ENCODE data around the gene AGRN. TPM values are rescaled to one million over a fixed set of nuclear protein-coding genes. Genes with fewer than 3 reads are reported as not detected.

AGRN gene
- total and polyA plus RNA-seq, 2 of the 4 experiments (the other 2 are of a cell fraction): 8.1 to 115 TPM

GRCh38 chr1:1082776-1083415 lies 63.0 kb downstream of the AGRN start:
- 91% methylated on average over 36 of the region's 40 CpGs; no CpG with 5 or more reads in 1 of the 2 experiments for WGBS, 2 experiments (ENCODE audit: extremely low coverage in 2 of 2, insufficient read length in 1 of 2)
- no peak overlapping the region for H3K4me3 ChIP-seq (ENCODE audit: insufficient read depth, low read depth, low read length)
- no peak overlapping the region for H2BK20ac ChIP-seq (ENCODE audit: low read depth, low read length)
- peaks cover 4% of the 10 kb centered on the region for H3K36me3 ChIP-seq (ENCODE audit: control insufficient read depth, insufficient read depth, low read length)
- DNase-seq (no peak), ATAC-seq (ENCODE audit: low read depth) (no peak)
- intact Hi-C loops (cut with micrococcal nuclease): no loop called here
- no peak overlapping the region for H2BK15ac ChIP-seq (ENCODE audit: low read depth, low read length)
- H2AK5ac ChIP-seq (ENCODE audit: low read depth, low read length): no peak overlapping the region
- H2BK5ac ChIP-seq (ENCODE audit: low read depth, low read length, poor library complexity, severe bottlenecking): no peak overlapping the region
- in situ Hi-C loops (cut with MboI; ENCODE audit: low sequenced_read_pairs): no loop called here
- H3K27ac ChIP-seq (ENCODE audit: insufficient read depth, low read length): no peak overlapping the region
- H2BK120ac ChIP-seq (ENCODE audit: low read depth, low read length): no peak overlapping the region
- dilution Hi-C loops (cut with HindIII; ENCODE audit: low sequenced_read_pairs, unreplicated experiment): no loop called here
- H3K9me1 ChIP-seq (ENCODE audit: insufficient read depth, low read length): no peaks in the 10 kb centered on the region
- POLR2A ChIA-PET (ENCODE audit: unreplicated experiment): no interaction called here
- H4K20me1 ChIP-seq (ENCODE audit: insufficient read depth, low read length): peaks cover 3% of the 10 kb centered on the region
- no peak overlapping the region for H3K9ac ChIP-seq (ENCODE audit: low read depth, low read length)
- no peaks in the 10 kb centered on the region for H3K9me3 ChIP-seq (ENCODE audit: control insufficient read depth, insufficient read depth, low read length)
- no peak overlapping the region for H4K91ac ChIP-seq (ENCODE audit: insufficient read depth, low read depth, low read length)
- H2AFZ ChIP-seq (replicated peaks; ENCODE audit: low read length, poor library complexity): no peak overlapping the region
- BruUV-seq (replicated peaks): no TSS peak
- no peak overlapping the region for H3K4me2 ChIP-seq (ENCODE audit: low read depth, low read length)
- no peak overlapping the region for H3K4ac ChIP-seq (ENCODE audit: low read depth, low read length)
- no peaks in the 10 kb centered on the region for H3K79me1 ChIP-seq (ENCODE audit: low read depth in 1 of 2, low read length in 2 of 2)
- no peaks in the 10 kb centered on the region for H3K27me3 ChIP-seq (ENCODE audit: control insufficient read depth, insufficient read depth, low read length)
- peaks cover 11% of the 10 kb centered on the region for H3K4me1 ChIP-seq (ENCODE audit: control insufficient read depth, insufficient read depth, low read length)
- TF ChIP-seq FOS (IDR thresholded peaks at IDR 0.05; ENCODE audit: low read depth, low read length) (no peak), CEBPB (IDR thresholded peaks at IDR 0.05; ENCODE audit: low read depth, low read length) (no peak), RAD21 (IDR thresholded peaks at IDR 0.05; ENCODE audit: low read length) (no peak)
- no peak overlapping the region for H3K18ac ChIP-seq (ENCODE audit: low read depth, low read length)
- CTCF ChIA-PET: no interaction called here
- H2AK9ac ChIP-seq (replicated peaks; ENCODE audit: low read depth, low read length, poor library complexity): no peak overlapping the region
- no peak overlapping the region for H4K8ac ChIP-seq (ENCODE audit: low read depth in 2 of 2, low read length in 2 of 2)
- H4K5ac ChIP-seq (ENCODE audit: low read depth, low read length): no peak overlapping the region
- H3K14ac ChIP-seq (replicated peaks; ENCODE audit: low read depth, low read length): no peak overlapping the region
- no peak overlapping the region for H3K23ac ChIP-seq (ENCODE audit: low read depth, low read length)
- no peak overlapping the region for H3K56ac ChIP-seq (ENCODE audit: extremely low read depth, insufficient read depth, low read length)

Data from IMR-90 (cell line).